GM18873 (cell line): Measurements from ENCODE around the gene PTTG1.

Source experiments
- ATAC-seq: cut with Tn5 transposase; IDR thresholded peaks from one replicate; pipeline ENCODE4 v1.9.1; 2021; ENCODE audit warnings: mild to moderate bottlenecking, moderate library complexity, moderate number of reproducible peaks; ENCODE audit not compliant: unreplicated experiment, low FRiP score

The PTTG1 gene

DNA sequence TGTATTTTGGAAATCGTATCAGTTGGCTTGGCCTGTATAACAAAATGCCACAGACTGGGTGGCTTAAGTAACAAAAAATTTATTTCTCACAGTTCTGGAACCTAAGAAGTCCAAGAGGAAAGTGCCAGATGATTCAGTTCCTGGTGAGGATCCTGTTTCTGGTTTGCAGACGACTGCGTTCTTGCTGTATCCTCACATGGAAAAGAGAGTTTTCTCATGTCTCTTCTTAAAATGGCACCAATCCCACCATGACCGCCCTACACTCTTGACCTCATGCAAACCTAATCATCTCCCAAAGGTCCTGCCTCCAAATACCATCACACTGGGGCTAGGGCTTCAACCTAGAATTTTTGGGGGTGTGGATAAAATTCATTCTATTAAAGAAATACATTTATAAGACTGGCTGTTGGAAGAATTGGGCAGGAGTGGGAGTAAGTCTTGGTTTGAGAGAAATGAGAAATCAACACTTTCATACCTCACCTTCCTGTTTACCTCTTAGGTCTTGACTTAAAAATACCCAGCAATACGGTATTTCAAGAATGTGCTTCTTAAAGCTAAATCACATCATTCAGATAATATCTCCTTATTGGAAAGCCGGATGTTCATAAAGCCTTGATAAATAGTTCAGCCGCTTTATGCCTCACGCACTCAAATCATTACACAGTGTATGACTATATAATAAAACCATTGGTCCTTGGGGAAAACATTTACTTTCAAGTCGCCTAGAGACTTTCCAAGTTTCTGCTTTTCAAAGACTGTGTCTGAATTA is 28.7 kb downstream of the PTTG1 start:
- peak; percentile 44 for ATAC-seq

DNA sequence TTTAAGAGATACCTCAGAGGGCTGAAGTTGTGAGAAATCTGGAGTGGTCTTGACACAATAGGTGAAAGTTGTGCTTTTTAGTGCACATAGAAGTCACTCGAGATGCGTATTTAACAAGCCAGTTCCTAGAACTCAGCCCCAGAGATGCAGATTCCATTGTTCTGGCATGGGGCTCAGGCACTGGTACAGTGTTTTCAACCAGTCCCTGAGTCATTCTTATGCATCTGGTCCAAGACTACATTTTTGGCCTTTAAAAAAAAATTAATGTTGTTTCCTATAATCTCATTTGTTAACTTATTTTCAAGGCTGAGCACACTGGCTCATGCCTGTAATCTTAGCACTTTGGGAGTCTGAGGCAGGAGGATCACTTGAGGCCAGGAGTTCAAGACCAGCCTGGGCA is 29.6 kb downstream of the PTTG1 start:
- no peak for ATAC-seq

DNA sequence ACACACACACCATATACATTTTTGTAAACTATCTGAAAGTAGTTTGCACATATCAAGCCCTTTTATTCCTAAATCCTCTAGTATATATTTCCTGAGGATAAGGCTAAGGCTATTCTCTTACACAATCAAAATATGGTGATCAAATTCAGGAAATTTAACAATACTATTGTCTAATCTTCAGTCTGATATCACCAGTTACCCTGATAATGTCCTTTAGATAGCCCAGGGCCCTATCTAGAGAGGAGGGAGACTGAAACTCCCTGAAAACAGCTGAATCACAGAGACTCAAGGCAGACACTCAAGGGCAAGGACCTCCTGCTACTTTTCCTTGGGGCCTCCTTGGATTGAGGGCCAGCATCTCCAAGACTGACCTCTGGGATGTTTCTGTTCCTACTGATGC is 30.4 kb downstream of the PTTG1 start:
- no peak for ATAC-seq

DNA sequence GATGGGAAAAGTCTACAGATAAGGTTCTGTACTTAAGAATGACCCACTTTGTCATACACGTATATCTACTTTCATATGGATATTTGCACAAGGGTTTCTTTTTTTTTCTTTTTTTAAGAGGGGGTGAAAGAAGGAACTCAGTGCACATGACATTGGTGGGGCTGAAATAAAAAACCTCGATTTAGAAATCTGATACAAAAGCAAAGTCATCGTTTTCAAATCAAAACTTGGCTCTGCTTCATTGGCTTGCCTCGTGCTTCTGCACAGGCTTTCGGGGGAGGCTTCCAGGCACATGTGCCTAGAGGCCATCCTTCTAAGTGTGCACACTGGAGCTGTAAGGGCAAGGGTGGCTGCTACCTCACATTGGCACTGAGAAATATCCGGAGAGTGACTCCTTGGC is 31.1 kb downstream of the PTTG1 start:
- no peak for ATAC-seq

DNA sequence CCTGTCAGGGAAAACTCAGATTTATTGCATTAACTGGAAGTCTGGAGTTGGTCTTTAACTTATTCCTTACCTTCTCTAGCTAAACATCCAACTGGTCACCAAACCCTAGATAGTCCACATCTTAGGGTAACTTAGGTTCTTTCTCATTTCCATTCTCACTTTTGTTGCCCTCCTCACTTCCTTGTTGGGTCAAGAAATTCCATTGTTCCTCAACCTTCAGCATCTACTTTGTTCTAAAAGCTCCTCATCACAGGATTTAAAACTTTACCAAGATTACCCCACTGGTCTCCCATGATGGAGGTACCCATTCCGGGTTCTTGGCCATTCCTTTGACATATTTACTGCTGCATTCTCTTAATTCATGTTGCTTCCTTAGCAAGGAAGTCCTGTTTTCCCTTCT is 32.1 kb downstream of the PTTG1 start:
- no peak for ATAC-seq

DNA sequence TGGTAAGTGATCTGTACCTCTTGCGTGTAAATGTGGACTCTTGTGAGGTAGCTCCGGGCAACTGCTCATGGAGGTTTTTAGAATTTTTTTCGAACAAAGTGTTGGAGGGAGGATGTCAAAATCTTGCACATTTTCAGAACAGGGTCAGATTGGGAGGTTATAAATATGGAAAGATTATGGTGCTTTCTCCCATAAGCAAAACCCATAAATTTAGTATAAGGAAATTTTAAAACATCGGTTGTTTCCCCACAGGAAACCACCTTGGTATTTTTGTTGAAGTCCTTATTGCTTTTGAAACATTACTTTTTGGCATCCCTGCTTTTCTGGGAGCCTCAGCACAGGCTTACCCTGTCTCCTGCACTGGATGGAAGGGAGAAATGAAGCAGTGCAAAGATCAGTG is 33.9 kb downstream of the PTTG1 start:
- no peak for ATAC-seq

DNA sequence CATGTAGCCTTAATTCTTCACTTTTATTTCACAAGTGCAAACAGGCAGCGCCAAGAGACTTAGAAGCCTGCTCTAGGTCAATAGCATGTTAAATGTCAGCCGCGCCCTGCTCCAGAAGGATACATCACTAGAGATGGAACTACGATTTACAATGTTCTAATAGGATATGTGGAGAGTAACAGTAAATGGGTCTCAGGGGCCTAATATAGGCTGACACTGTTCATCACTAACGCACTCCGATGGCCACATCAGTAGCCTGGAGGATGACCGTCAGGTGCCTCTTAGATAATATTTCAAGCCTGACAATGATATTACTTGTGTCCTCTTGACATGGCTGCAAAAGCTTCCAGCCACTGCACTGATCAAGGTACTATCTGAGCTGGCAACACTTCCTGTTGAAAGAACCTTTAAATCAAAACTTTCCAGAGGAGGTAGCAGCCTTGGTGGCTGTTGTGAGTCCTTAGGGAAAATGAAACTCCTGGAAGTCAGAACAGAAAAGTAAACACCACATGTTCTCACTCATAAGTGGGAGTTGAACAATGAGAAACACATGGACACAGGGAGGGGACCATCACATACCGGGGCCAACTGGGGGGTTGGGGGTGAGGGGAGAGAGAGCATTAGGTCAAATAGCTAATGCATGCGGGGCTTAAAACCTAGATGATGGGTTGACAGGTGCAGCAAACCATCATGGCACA is 35.0 kb downstream of the PTTG1 start:
- no peak for ATAC-seq

DNA sequence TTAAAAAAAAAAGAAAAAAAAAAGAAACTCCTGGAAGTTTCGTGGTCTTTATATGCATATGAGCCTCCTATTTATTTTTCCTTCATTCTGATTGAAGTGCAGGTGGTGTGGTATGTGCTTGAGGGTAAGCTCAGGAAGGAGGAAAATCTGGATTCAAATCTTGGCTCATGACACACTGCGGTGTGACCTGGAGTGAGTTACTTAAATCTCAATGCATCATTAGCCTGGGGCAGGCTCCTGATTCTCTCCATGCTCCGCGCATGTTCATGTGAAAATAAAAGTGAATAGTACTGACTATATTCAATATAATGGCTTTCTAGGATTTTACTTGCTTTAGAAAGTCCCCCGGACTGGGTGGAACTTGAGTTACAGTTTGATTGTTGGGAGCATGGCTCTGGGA is 35.6 kb downstream of the PTTG1 start:
- no peak for ATAC-seq

DNA sequence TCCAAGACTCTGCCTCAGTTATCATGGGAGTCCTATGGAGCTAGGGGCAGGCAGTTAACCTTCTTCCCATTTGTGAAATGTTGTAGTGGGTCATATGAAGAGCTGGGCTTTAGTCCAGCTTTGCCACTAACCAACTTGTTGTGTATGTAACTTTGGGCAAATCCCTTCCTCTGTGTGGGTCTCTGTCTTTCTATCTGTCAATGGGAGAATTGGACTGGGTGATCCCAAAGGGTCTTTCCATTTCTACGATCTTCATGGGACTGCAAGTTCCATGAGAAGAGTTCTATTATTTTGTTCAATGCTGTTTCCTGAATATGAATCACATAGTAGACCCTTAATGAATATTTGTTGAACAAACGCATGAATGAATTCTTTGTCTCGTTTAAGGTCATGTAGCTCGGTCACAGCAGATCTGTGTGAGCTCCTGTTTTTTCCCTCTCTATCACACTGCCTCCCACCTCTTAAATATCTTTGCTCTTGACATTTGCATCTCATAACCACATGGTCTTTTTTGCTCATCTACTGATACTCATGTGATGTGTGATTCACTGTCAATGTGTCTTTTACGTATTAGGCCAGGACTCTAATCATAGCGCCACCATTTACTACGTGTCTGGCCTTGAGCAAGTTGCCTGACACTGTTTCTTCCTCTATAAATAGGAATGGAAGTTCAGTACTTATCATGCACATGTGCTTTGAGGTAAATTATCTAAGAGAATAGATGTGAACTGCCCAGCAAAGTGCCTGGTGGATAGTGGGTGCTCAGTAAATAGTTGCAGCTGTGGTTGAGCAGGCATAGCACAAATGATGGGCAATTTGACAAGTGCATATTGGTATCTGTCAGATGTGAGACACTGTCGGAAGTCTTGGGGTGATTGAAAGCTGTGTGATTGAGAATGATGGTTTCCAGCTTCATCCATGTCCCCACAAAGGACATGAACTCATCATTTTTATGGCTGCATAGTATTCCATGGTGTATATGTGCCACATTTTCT is 37.4 kb downstream of the PTTG1 start:
- ATAC-seq, result peak; percentile 77

DNA sequence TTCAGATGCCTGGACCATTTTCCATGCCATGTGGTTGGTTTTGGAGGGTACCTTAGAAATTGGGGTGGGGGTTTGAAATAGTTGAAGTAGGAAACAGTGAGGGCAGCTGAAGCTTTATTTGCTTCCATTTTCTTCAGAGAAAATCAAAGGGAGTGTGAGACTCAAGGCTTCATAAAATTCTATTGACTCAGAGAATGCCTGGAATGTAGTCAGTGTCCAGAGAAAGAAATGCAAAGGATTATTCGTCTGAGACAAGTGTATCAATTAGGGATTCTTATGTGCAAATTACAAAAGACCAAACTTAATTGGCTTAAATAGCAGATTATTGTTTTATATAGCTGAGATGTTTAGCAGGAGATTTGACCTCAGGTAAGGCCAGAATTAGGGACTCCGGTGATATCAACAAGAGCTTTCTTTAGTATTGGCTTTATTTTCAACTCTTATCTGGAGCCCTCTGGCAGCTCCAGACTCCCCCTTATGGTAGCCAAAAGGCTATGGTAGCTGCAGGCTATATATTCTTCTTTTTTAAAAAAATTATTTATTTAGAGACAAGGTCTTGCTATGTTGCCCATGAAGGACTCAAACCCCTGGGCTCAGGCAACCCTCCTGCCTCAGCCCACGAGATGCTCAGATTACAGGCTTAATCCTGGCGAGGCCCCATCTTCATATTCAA is 38.9 kb downstream of the PTTG1 start:
- no peak for ATAC-seq

DNA sequence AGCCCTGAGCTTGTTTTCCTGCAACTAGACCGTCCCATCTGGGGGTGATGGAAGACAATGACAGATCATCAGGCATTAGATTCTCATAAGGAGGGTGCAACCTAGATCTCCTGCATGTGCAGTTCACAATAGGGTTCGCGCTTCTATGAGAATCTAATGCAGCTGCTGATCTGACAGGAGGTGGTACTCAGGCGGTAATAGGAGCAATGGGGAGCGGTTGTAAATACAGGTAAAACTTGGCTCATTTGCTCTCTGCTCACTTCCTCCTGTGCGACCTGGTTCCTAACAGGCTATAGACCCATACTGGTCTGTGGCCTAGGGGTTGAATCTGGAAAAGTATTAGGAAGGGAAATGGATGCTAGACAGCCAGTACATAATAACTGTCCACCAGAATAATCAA is 39.7 kb downstream of the PTTG1 start:
- no peak for ATAC-seq

DNA sequence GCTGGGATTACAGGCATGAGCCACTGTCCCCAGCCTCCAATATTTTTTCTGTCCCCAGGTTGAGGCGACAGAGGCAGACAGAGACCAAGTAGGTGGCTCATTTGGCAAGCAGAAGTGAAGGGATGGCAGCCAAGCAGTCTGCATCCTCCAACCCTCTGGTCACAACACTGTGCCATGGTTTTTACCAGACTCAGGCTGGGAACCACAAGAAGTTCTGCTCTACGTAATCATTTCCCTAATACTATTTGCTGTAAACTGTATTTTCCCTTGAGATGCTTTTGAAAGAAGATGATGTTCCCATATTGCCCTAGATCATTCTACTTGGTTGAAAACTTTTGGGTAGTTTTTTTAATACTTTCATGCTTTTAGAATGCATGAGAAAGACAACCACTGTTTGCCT is 40.5 kb downstream of the PTTG1 start:
- peak; percentile 45 for ATAC-seq

DNA sequence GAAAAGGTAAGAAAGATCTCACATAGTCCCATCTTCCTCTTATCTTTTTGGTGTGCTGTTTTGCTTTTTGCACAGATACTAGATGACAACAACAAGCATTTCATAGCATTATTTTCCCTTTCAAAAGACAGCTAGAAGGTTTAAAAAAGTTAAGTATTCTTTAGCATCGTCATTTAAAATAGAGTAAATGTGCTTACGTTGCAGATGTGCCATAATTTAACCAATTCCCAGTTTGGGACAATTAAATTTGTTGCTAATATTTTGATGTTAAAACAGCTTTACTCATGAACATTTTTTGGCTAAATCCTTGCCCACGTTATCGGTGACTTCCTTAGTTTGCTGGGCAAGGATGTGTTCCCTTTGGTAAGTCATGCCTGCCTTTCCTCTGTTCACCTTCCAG is 41.6 kb downstream of the PTTG1 start:
- no peak for ATAC-seq

DNA sequence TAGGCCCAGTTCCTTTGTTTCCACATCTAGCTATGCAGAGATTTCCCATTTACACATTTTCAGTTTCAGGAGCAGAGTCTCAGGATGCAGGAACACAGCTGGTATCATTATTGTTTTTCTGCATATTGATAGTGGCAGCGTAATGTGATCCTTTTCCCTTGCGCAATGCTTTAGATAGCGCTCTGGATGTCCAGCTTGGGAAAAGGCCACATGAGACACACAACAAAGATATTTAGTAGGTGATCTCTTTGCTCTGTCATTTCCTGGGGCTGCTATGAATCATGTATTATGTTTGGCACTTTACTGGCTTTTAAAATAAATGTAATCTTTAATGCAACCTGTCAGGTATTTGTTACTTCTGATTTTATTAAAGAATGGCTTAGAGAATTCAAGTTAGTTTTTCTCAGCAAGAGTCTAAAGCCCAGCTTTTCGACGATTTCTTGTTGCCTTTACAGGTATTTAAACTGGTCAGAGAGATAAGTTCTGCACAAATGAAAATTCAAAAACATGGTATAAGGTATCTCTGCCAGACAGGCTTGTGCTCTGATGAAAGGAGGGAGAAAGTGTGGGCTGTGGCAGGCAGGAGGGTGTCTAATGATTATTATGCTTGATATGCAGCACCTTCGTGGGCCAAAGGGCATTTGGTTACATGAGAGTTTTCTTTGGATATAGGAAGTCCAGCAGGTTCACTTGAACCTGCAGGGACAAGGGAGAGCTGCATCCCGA is 42.2 kb downstream of the PTTG1 start:
- ATAC-seq, result no peak

DNA sequence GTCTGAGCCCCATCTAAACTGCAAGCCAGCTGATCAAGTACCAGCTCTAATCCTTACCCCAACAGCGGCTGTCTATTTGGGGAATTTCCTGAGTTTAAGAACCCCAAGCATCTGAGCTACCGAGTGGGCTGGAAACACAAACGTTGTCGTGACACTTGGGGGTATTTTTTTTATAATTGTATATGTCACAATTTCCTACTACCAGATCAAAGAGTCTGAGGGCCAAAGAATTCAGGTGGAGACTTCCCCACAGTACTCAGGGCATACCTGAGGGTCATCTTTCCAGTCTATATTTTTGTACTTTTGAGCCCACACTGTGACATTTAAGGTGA is 42.8 kb downstream of the PTTG1 start:
- ATAC-seq, result no peak

DNA sequence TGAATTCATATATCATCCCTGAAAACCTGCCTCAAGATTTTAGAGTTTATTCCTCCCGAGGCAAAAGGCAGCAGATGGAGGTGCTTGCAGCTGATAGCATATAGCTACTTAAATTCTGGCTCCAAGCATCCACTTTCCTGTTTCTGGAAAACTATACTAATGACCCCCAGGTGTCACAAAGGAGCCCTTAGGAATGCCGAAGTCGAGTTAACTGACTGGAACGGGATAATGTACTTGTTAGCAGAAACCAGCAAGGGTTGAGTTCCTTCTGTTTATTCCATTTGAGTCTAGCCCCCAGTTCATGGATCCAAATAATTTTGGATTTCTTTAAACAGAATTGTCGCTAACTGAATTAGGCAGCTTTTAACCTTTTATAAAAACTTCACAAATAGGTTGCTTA is 44.5 kb downstream of the PTTG1 start:
- ATAC-seq, result no peak

DNA sequence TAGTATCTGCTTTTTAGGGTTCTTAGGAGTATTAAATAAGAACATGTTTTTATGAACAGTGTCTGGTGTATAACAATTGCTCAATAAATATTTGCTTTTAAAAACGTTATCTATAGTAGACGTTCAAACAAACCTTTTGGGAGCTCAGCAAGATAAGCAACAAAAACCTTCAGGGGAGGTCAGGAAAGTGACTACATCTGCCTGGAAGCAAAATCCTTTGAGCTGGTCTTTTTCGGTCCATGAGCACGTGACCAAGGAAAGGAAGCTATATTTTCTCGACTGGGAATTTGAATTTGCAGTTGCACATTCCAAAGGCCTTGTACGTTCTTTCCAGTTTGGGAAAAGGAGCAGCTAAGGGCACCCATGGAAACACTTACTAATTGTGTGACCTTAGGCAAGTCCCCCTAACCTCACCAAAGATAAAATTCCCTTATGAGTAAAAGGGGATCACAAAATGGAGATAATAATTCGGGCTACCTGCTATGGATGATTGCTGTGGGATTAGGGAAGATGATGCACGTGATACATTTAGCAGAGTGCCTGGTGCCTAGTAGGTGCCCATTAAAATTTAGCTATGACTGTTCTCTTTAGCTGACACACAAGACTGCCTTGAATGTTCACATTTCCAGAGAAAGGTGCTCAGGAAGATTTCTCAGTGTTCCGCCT is 45.4 kb downstream of the PTTG1 start:
- no peak for ATAC-seq

DNA sequence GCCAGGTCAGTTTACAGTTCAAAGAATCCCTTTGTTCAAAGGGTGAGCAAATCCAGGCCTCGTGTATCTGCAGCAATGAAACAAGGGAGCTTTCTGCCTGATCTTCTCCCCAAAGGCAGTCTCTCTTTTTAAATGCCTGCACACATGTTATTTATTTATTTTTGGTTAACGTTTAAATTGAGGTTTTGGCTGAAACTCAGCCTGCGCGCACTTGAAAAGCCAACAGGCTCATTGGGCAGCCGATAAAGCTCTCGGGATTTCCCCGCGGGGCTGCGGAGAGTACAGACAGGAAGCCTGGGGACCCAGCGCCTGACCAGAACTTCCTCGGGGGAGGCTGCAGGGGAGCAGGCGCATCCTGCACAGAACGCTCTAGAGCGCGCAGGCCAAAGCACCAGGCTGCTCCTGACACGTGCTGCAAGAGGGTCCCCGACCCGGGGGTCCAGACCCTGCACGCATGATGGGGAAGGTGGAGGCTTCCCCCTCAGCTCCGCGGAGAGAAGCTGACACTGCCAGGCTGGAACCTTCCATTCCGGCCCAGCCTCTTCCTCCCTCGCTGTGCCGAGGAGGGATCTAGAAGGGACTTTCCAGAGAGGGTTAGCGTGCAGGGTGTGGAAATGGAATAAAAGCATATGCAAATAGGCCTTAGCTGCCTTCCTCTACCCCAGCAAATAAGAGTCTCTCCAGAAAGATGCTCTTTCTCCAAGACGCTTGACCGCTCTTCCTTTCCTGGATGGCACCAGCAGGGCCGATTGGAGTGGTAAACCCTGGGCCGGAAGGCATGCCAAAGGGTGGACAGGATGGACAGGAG is 46.1 kb downstream of the PTTG1 start:
- peak; percentile 90 for ATAC-seq
